ENCODE data around the gene SMC5. TPM values are rescaled to one million over a fixed set of nuclear protein-coding genes. Genes with fewer than 3 reads are reported as not detected.
A peak's percentile ranks its signal among the peaks of the same experiment; 100 is the strongest.

SMC5 gene
- total RNA-seq, 4 donors from 2014 or later = 23.3 to 49.5 (median 32.3) TPM

GRCh38 chr9:70250221-70250620 is 8.6 kb upstream of the SMC5 start:
- no peak overlapping the region for H3K27ac ChIP-seq
- no peak for DNase-seq (ENCODE audit: low spot score in 2 of 2)
- no peaks in the 10 kb centered on the region for H3K9me3 ChIP-seq
- peaks cover 0 to 8% (median 0%) of the 10 kb centered on the region in 4 donors for H3K4me1 ChIP-seq
- no peaks in the 10 kb centered on the region for H3K36me3 ChIP-seq
- TF ChIP-seq POLR2A (IDR thresholded peaks at IDR 0.05) (no peak), EP300 (IDR thresholded peaks at IDR 0.05) (no peak), CTCF (IDR thresholded peaks at IDR 0.05) (no peak)
- H3K27me3 ChIP-seq = no peaks in the 10 kb centered on the region
- no peak overlapping the region for H3K4me3 ChIP-seq
- WGBS, 2 donors = 94 to 98% methylated on average over 1 of the region's 1 CpG

DNA sequence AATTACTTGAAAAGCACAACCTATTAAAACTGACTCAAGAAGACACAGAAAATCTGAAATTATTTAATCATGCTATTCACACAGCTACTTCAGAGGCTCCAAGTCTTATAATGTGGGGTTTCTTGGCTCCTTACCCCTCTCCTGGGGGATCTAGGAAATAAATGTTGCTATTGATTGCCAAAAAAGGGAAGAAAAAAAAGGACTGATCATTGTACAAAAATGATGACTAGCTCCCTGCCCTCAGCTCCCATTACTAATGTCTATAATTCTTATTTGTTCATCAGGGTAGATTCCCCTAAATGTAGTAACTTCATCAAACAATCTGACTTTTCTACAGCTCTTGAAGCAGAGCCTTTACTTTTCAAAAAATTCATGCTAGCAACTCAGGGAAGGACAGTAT is 3.3 kb upstream of the SMC5 start:
- Histone ChIP-seq H3K27me3 (no peaks in the 10 kb centered on the region), H3K36me3 (no peaks in the 10 kb centered on the region), H3K4me3 (peak overlapping the region in 2 of 4 donors; percentile 12 to 94), H3K9me3 (no peaks in the 10 kb centered on the region), H3K4me1 (peaks cover 0 to 48% (median 9%) of the 10 kb centered on the region in 4 donors), H3K27ac (peak overlapping the region in 3 of 4 donors; percentile 36 to 98 (median 97))
- TF ChIP-seq POLR2A (IDR thresholded peaks at IDR 0.05) (no peak), EP300 (IDR thresholded peaks at IDR 0.05) (no peak), CTCF (IDR thresholded peaks at IDR 0.05) (no peak)
- no peak for DNase-seq (ENCODE audit: low spot score in 2 of 2)

GRCh38 chr9:70256123-70256551 is 2.6 kb upstream of the SMC5 start:
- Histone ChIP-seq H3K27ac (peak overlapping the region in 3 of 4 donors; percentile 36 to 98 (median 97)), H3K27me3 (no peaks in the 10 kb centered on the region), H3K4me1 (peaks cover 0 to 54% (median 15%) of the 10 kb centered on the region in 4 donors), H3K4me3 (peak overlapping the region in 2 of 4 donors; percentile 12 to 94), H3K36me3 (no peaks in the 10 kb centered on the region), H3K9me3 (no peaks in the 10 kb centered on the region)
- WGBS, 2 donors = 30 to 36% methylated on average over 7 of the region's 7 CpGs
- TF ChIP-seq CTCF (IDR thresholded peaks at IDR 0.05) (no peak), POLR2A (IDR thresholded peaks at IDR 0.05) (no peak)
- DNase-seq (ENCODE audit: low spot score in 2 of 2) = no peak

DNA sequence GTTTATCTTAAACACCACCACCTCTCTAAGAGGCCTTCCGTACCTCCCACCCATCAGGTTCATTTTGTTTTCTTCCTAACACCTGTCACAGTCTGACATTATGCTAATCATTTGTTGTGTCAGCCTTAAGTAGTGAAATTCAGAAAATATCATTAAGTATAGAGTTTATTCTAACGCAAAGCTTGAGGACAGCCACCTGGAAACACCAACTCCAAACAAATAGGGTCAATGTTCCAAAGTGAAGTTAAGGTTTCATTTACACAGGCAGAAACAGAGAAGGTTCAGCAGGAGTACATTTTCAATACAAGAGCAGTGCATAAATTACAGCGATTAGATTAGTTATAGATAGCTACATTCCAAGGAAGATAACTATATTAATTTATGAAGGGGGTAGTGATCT is 1.3 kb upstream of the SMC5 start:
- Histone ChIP-seq H3K4me1 (peaks cover 0 to 68% (median 19%) of the 10 kb centered on the region in 4 donors), H3K4me3 (peak overlapping the region in 3 of 4 donors; percentile 56 to 94 (median 88)), H3K36me3 (no peaks in the 10 kb centered on the region), H3K27ac (peak overlapping the region; percentile 94 to 98 (median 96)), H3K27me3 (no peaks in the 10 kb centered on the region), H3K9me3 (no peaks in the 10 kb centered on the region)
- DNase-seq (ENCODE audit: low spot score in 2 of 2) = no peak
- TF ChIP-seq CTCF (IDR thresholded peaks at IDR 0.05) (no peak), EP300 (IDR thresholded peaks at IDR 0.05) (no peak), POLR2A (IDR thresholded peaks at IDR 0.05) (no peak)
- WGBS, 2 donors = 69 to 75% methylated on average over 3 of the region's 3 CpGs

DNA sequence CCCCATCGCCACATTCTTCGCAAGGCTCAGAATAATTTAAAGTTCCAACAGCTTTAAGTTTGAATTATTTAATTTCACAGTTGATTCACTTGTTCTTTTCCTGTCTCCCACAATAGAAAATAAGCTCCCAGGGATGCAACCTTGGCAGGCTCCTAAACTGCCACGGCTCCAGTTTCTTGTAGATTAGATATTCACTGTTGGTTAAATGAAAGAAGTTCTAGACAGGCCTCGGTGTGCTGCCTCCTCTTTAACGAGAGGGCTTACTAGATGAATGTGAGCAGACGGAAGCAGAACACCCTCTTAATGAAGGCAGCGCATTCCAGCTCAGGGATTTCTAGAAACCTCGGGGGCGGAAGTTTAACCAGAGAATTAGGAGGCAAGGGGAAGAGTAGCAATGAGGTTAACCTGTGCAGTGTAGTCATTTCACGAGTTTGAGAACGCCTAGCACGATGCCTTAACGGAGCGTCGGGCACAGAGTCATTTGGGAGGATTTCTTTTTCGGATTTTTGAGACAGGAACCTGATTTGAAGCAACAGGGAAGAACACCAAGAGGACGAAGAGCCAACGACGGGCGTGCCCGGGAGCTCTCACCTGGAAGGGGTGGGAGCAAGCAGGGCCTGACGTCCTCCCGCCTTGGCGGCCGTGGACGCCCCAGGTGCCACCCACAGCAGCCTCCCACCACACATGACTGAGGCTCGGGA is 637 bp upstream of the SMC5 start:
- DNase-seq (ENCODE audit: low spot score in 2 of 2) = peak; percentile 22 to 45
- WGBS, 2 donors = 3% methylated on average over 26 of the region's 27 CpGs
- Histone ChIP-seq H3K36me3 (no peaks in the 10 kb centered on the region), H3K27me3 (no peaks in the 10 kb centered on the region), H3K4me3 (peak overlapping the region; percentile 56 to 94 (median 90)), H3K9me3 (no peaks in the 10 kb centered on the region), H3K27ac (peak overlapping the region; percentile 94 to 98 (median 96)), H3K4me1 (peaks cover 0 to 74% (median 22%) of the 10 kb centered on the region in 4 donors)
- no peak for TF ChIP-seq POLR2A (IDR thresholded peaks at IDR 0.05)
- TF ChIP-seq EP300 (IDR thresholded peaks at IDR 0.05) = no peak
- no peak for TF ChIP-seq CTCF (IDR thresholded peaks at IDR 0.05)
